Measurements from ENCODE around the gene CHKA.
A peak's percentile ranks its signal among the peaks of the same experiment; 100 is the strongest.

CHKA gene

GRCh38 chr11:68153742-68154141 lies 32.6 kb upstream of the CHKA start:
- H3K4me1 ChIP-seq (ENCODE audit: insufficient read depth, low read length, poor library complexity, severe bottlenecking), result no peaks in the 10 kb centered on the region
- no peak overlapping the region for H3K9ac ChIP-seq (ENCODE audit: low read depth, low read length, poor library complexity, severe bottlenecking)
- no peaks in the 10 kb centered on the region for H3K9me3 ChIP-seq (ENCODE audit: insufficient read depth, low read depth, low read length)
- no peak overlapping the region for H3K4me2 ChIP-seq (ENCODE audit: low read depth, low read length, poor library complexity, severe bottlenecking)
- H3K36me3 ChIP-seq (ENCODE audit: insufficient read depth, low read length), result peaks cover 6% of the 10 kb centered on the region; the same call in 1 of the 2 replicates
- no peaks in the 10 kb centered on the region for H3K9me2 ChIP-seq (replicated peaks; ENCODE audit: low read depth, low read length)
- no peaks in the 10 kb centered on the region for H3K27me3 ChIP-seq (ENCODE audit: insufficient read depth, low read length, poor library complexity, severe bottlenecking)
- TF ChIP-seq, protein P1, sequence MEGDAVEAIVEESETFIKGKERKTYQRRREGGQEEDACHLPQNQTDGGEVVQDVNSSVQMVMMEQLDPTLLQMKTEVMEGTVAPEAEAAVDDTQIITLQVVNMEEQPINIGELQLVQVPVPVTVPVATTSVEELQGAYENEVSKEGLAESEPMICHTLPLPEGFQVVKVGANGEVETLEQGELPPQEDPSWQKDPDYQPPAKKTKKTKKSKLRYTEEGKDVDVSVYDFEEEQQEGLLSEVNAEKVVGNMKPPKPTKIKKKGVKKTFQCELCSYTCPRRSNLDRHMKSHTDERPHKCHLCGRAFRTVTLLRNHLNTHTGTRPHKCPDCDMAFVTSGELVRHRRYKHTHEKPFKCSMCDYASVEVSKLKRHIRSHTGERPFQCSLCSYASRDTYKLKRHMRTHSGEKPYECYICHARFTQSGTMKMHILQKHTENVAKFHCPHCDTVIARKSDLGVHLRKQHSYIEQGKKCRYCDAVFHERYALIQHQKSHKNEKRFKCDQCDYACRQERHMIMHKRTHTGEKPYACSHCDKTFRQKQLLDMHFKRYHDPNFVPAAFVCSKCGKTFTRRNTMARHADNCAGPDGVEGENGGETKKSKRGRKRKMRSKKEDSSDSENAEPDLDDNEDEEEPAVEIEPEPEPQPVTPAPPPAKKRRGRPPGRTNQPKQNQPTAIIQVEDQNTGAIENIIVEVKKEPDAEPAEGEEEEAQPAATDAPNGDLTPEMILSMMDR (conservative IDR thresholded peaks at IDR 0.05; ENCODE audit: low read length), result no peak
- no peak for TF ChIP-seq EZH2phosphoT487 (IDR thresholded peaks at IDR 0.05; ENCODE audit: borderline replicate concordance)
- no peaks in the 10 kb centered on the region for H4K20me1 ChIP-seq (ENCODE audit: insufficient read depth, low read length, poor library complexity, severe bottlenecking)
- H3K79me2 ChIP-seq (ENCODE audit: insufficient read depth, low read length), result no peaks in the 10 kb centered on the region
- no peaks in the 10 kb centered on the region for H3F3A ChIP-seq (ENCODE audit: low read depth)
- H3K4me3 ChIP-seq (ENCODE audit: low read length, poor library complexity, severe bottlenecking), result no peak overlapping the region
- H2AFZ ChIP-seq (ENCODE audit: low read length), result no peak overlapping the region

DNA sequence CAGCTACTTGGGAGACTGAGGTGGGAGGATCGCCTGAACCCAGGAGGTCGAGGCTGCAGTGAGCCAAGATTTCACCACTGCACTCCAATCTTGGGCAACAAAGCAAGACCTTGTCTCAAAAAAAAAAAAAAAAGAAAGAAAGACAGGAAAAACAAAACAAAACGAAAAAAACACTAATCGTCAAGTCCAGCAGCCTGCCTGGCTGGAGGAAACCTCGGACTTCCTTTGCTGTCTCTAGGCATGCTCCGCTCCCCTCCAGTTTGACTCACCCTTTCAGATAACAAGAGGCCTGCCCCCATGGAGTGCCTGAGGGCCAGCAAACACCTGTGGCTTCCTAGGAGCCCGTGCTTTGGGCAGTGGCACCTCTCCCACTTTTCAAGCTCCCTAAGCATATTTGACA lies 28.8 kb upstream of the CHKA start:
- H3K9ac ChIP-seq (ENCODE audit: low read depth, low read length, poor library complexity, severe bottlenecking), result no peak overlapping the region
- no peaks in the 10 kb centered on the region for H3F3A ChIP-seq (ENCODE audit: low read depth)
- no peaks in the 10 kb centered on the region for H3K27me3 ChIP-seq (ENCODE audit: insufficient read depth, low read length, poor library complexity, severe bottlenecking)
- H3K79me2 ChIP-seq (ENCODE audit: insufficient read depth, low read length), result no peaks in the 10 kb centered on the region
- no peak for TF ChIP-seq EZH2phosphoT487 (IDR thresholded peaks at IDR 0.05; ENCODE audit: borderline replicate concordance)
- TF ChIP-seq, protein P1 (conservative IDR thresholded peaks at IDR 0.05; ENCODE audit: low read length), result no peak
- H4K20me1 ChIP-seq (ENCODE audit: insufficient read depth, low read length, poor library complexity, severe bottlenecking), result no peaks in the 10 kb centered on the region
- peaks cover 17% of the 10 kb centered on the region for H3K4me1 ChIP-seq (ENCODE audit: insufficient read depth, low read length, poor library complexity, severe bottlenecking)
- H2AFZ ChIP-seq (ENCODE audit: low read length), result no peak overlapping the region
- no peaks in the 10 kb centered on the region for H3K9me2 ChIP-seq (replicated peaks; ENCODE audit: low read depth, low read length)
- no peaks in the 10 kb centered on the region for H3K9me3 ChIP-seq (ENCODE audit: insufficient read depth, low read depth, low read length)
- no peaks in the 10 kb centered on the region for H3K36me3 ChIP-seq (ENCODE audit: insufficient read depth, low read length)
- H3K4me2 ChIP-seq (ENCODE audit: low read depth, low read length, poor library complexity, severe bottlenecking), result peak overlapping the region; percentile 16
- H3K4me3 ChIP-seq (ENCODE audit: low read length, poor library complexity, severe bottlenecking), result no peak overlapping the region

DNA sequence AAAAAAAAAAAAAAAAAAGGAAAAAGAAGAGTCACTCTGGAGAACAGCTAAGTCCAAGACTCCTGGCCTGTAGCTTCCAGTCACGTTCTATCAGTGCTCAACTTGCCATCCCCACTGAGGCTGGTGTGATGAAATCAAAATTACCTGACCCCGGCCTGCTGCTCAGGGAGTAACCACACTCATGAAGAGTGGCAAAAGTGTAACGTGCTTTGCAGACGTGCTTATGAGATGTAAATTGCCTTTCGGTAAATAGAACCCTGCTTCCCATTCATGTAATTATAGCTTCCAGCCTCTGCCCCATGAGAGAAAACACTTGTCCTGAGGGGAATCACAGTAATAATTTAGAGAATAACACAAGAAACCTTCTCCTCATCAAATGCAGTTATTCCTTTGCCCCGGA lies 28.2 kb upstream of the CHKA start:
- H3K9ac ChIP-seq (ENCODE audit: low read depth, low read length, poor library complexity, severe bottlenecking), result no peak overlapping the region
- H3K9me2 ChIP-seq (replicated peaks; ENCODE audit: low read depth, low read length), result no peaks in the 10 kb centered on the region
- no peaks in the 10 kb centered on the region for H3K36me3 ChIP-seq (ENCODE audit: insufficient read depth, low read length)
- TF ChIP-seq, protein P1 (conservative IDR thresholded peaks at IDR 0.05; ENCODE audit: low read length), result no peak
- no peak for TF ChIP-seq EZH2phosphoT487 (IDR thresholded peaks at IDR 0.05; ENCODE audit: borderline replicate concordance)
- H4K20me1 ChIP-seq (ENCODE audit: insufficient read depth, low read length, poor library complexity, severe bottlenecking), result no peaks in the 10 kb centered on the region
- H2AFZ ChIP-seq (ENCODE audit: low read length), result no peak overlapping the region
- H3K4me2 ChIP-seq (ENCODE audit: low read depth, low read length, poor library complexity, severe bottlenecking), result no peak overlapping the region
- H3K4me3 ChIP-seq (ENCODE audit: low read length, poor library complexity, severe bottlenecking), result no peak overlapping the region
- H3K9me3 ChIP-seq (ENCODE audit: insufficient read depth, low read depth, low read length), result no peaks in the 10 kb centered on the region
- peaks cover 22% of the 10 kb centered on the region for H3K4me1 ChIP-seq (ENCODE audit: insufficient read depth, low read length, poor library complexity, severe bottlenecking)
- no peaks in the 10 kb centered on the region for H3F3A ChIP-seq (ENCODE audit: low read depth)
- no peaks in the 10 kb centered on the region for H3K79me2 ChIP-seq (ENCODE audit: insufficient read depth, low read length)
- no peaks in the 10 kb centered on the region for H3K27me3 ChIP-seq (ENCODE audit: insufficient read depth, low read length, poor library complexity, severe bottlenecking)
